Cardiac fibroblast (primary cell): ENCODE data around the gene IQCC.

Experiments used
- DNase-seq, 2 donors: peaks; one replicate each; pipeline versions ENCODE4 v3.0.0 to v3.0.0-alpha.2; 2010; ENCODE audit warnings: low read depth in 2 of 2
- H3K4me3 ChIP-seq, 2 donors: replicated peaks in 1 of 2; 1 replicate in 1 of 2; 2 replicates in 1 of 2; pipeline ENCODE4 v1.5.1; 2011; ENCODE audit warnings: low read depth in 2 of 2, low read length in 2 of 2, mild to moderate bottlenecking in 2 of 2, moderate library complexity in 1 of 2
- TF ChIP-seq, protein P1 (sequence below): IDR thresholded peaks from one replicate; pipeline ENCODE4 v1.5.1; 2011; ENCODE audit warnings: low read depth, mild to moderate bottlenecking, low read length, inconsistent platforms

IQCC gene

DNA sequence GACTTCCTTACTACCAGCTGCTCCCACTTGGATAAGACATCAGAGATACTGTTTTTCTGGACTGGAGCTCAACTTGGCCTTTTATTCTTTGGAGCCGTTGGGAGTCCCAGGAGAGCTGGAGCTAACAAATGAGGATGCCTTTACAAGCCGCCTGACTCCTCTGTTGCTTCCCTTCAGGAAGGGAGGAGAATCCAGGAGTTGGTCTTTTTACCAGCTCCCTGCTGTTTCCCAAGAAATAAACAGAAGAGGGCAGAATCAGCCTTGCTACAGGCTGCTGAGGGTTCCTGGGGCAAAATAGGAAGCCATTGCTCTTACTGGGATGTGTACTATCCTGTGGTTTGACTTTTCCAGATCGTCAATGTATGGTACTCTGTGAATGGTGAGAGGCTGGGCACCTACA, 18.2 kb downstream of the IQCC start:
- TF ChIP-seq, protein P1, sequence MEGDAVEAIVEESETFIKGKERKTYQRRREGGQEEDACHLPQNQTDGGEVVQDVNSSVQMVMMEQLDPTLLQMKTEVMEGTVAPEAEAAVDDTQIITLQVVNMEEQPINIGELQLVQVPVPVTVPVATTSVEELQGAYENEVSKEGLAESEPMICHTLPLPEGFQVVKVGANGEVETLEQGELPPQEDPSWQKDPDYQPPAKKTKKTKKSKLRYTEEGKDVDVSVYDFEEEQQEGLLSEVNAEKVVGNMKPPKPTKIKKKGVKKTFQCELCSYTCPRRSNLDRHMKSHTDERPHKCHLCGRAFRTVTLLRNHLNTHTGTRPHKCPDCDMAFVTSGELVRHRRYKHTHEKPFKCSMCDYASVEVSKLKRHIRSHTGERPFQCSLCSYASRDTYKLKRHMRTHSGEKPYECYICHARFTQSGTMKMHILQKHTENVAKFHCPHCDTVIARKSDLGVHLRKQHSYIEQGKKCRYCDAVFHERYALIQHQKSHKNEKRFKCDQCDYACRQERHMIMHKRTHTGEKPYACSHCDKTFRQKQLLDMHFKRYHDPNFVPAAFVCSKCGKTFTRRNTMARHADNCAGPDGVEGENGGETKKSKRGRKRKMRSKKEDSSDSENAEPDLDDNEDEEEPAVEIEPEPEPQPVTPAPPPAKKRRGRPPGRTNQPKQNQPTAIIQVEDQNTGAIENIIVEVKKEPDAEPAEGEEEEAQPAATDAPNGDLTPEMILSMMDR, result no peak
- DNase-seq, result peak in 1 of 2 donors; percentile 43
- no peak overlapping the region for H3K4me3 ChIP-seq

DNA sequence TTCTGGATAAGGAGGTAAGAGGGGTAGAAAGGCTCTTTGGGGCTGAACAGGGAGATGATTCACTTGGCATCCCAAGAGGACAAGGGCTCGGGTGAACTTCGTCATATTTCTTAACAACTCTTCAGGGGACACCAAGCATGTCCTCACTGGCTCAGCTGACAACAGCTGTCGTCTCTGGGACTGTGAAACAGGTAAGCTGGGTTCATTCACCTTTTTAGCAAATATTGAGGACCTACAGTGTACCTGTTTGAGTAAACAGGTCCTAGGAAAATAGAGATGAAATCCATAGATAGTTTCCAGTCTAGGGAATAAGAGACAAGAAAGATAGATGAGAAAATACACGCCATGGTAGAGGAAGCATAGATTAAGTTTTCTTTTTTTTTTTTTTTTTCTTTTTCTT, 18.8 kb downstream of the IQCC start:
- DNase-seq, result no peak
- TF ChIP-seq, protein P1, result no peak
- no peak overlapping the region for H3K4me3 ChIP-seq

DNA sequence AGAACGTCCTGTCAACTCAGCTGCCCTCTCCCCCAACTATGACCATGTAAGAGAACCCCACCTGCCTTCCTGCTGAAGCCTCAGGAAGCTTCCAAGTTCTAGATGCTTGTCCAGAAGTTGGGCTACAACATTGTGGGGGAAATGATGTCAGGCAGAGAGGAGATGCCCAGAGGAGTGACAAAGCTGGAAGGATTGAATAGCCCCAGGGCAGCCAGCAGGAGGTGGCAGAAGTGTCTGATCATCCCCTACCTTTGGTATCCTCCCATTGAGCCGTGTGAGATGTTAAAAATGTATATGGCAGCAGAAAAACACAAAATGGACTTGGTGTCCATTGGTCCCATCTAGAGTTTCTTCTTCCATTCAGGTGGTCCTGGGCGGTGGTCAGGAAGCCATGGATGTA, 23.3 kb downstream of the IQCC start:
- DNase-seq, result no peak
- H3K4me3 ChIP-seq, result no peak overlapping the region
- TF ChIP-seq, protein P1, result no peak

DNA sequence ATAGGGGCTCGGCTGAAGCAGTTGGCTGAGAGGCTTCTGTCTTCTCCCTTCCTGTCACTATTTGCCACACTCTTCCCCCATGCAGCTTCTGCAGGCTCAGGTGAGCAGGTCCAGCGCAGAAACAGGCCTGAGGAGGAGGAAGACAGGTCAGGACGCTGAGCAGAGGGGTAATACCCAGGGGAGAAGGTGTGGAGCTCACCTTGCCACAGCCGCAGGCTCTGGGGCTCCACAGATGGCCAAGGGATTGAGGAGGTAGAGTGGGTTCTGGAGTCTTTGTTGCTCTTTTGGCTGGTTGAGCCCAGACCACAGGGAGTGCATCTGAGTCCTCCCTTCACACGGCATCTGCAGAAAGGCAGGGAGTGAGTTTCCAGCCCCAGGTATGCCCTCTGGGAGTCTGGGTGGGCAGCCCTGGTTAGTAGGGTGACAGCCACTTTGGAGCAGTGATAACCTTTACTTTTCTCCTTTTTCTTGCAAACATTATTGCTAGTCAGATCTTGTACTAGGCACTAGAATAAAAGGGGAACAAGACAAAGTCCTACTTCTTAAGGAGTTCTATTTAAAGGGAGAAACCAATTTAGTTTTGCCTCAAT, 26.5 kb downstream of the IQCC start:
- TF ChIP-seq, protein P1, result no peak
- no peak overlapping the region for H3K4me3 ChIP-seq
- DNase-seq, result no peak

DNA sequence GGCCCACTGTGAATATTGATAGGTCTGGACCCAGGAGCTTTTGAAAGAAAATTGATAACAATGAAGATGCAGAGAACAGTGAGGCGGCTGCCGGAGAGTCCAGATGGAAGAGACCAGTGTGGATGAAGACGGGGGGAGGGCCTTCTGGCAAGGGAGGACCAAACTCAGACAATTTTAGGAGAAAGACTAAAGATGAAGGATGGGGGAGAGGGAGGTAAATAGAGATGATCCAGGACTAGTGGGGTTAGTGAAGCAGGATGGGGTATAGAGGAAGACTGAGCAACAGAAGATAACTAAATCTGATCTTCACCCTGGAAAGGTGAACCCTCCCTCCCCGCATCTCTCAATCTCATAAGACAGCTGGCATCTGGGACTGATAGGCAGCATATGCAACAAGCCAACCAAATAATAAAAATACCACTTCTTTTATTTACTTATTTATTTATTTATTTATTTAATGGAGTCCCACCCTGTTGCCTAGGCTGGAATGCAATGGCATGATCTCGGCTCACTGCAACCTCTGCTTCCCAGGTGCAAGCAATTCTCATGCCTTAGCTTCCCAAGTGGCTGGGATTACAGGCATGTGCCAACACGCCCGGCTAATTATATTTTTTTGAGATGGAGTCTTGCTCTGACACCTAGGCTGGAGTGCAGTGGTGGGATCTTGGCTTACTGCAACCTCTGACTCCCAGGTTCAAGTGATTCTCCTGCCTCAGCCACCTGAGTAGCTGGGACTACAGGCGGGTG, 27.3 kb downstream of the IQCC start:
- TF ChIP-seq, protein P1, result no peak

DNA sequence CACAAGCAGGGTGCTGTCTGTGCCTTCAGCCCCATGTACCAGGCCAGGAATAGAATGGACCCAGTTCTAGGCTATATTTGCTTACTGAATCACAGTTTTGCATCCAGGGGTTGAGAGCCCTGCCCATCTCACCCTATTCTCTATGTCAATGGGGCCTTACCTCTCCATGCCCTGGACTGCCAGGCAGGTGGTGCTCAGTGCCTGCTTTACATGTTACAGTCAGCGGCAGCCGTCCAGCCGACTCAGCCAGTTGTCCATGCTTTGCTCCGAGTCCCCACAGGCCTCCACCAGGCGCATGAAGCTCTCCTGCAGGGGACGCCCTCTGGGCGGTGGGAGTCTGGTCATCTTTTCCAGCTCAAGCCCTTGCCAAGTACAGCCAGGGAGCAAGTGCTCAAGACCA, 29.3 kb downstream of the IQCC start:
- no peak overlapping the region for H3K4me3 ChIP-seq
- TF ChIP-seq, protein P1, result no peak

More for the DNA sequence above, 27.3 kb downstream of the IQCC start:
- H3K4me3 ChIP-seq, result no peak overlapping the region
- DNase-seq, result no peak

More for the DNA sequence above, 29.3 kb downstream of the IQCC start:
- no peak for DNase-seq
